Kidney (tissue), 14 donors: ENCODE data around the gene SNF8. TPM values are rescaled to one million over a fixed set of nuclear protein-coding genes. Genes with fewer than 3 reads are reported as not detected.

Source experiments
- DNase-seq, 5 donors: peaks; one replicate each; pipeline ENCODE4 v3.0.0-alpha.2; 2013 to 2020
- FAIRE-seq: peaks from 2 replicates; lab custom pipeline; 2012; peaks lifted over from hg19 to GRCh38; lab: Jason Lieb, UNC
- H3K27ac ChIP-seq, 2 donors: one replicate each; pipeline ENCODE4 v1.7.0; 2013; ENCODE audit warnings: low read depth in 2 of 2, low read length in 2 of 2, inconsistent platforms in 1 of 2
- H3K27me3 ChIP-seq: one replicate; pipeline ENCODE4 v1.7.1; 2013; ENCODE audit warnings: low read length, inconsistent platforms; ENCODE audit not compliant: control insufficient read depth, insufficient read depth
- H3K36me3 ChIP-seq, 3 donors: one replicate each; pipeline versions ENCODE4 v1.7.0 to v1.7.1; 2013; ENCODE audit warnings: low read length in 3 of 3, control low read depth in 1 of 3, inconsistent platforms in 1 of 3; ENCODE audit not compliant: insufficient read depth in 3 of 3, control insufficient read depth in 2 of 3
- H3K4me1 ChIP-seq, 3 donors: one replicate each; pipeline versions ENCODE4 v1.7.0 to v1.7.1; 2013; ENCODE audit warnings: low read length in 3 of 3, inconsistent platforms in 1 of 3, low read depth in 1 of 3; ENCODE audit not compliant: control insufficient read depth in 2 of 3, insufficient read depth in 2 of 3
- H3K4me3 ChIP-seq, 3 donors: one replicate each; pipeline versions ENCODE4 v1.7.0 to v1.8.1; 2013; ENCODE audit warnings: low read length in 3 of 3, control low read depth in 1 of 3, inconsistent platforms in 1 of 3
- H3K9ac ChIP-seq, 3 donors: one replicate each; pipeline versions ENCODE4 v1.7.0 to v1.7.1; 2013; ENCODE audit warnings: low read length in 3 of 3, control low read depth in 1 of 3, inconsistent platforms in 1 of 3
- H3K9me3 ChIP-seq, 3 donors: one replicate each; pipeline versions ENCODE4 v1.7.0 to v1.7.1; 2013; ENCODE audit warnings: low read length in 3 of 3, control low read depth in 1 of 3, inconsistent platforms in 1 of 3; ENCODE audit not compliant: control insufficient read depth in 2 of 3, insufficient read depth in 1 of 3
- CTCF ChIP-seq: IDR thresholded peaks from 3 replicates; pipeline ENCODE4 v1.5.1; 2012; ENCODE audit warnings: mild to moderate bottlenecking, moderate library complexity, borderline replicate concordance; ENCODE audit not compliant: insufficient read depth; ENCODE audit errors: extremely low read depth
- intact Hi-C: fragments of 100-400 bp; cut with DNase I; formaldehyde crosslinking; loops from one replicate; pipeline ENCODE4 v1.11.1; 2022
- polyA plus RNA-seq: library from polyadenylated mRNA; stranded (reverse); fragments of 350-450 nt; fragmentation: Illumina TruSeq; extraction: RNeasy Lipid Tissue Mini Kit (QIAGEN cat#74804); gene quantifications from one replicate; pipeline ENCODE4 v1.2.3, GENCODE V29; 2014; ENCODE audit warnings: low read depth, low replicate concordance; ENCODE audit not compliant: insufficient read depth
- total RNA-seq: library from RNA; stranded (reverse); fragmentation: NEBNext Ultra II Directional; extraction: Animal tissue kit (Norgen Biotek cat#: 25700); gene quantifications from one replicate; pipeline ENCODE4 v1.2.1, GENCODE V29; 2021
- donor health status: control.
- donor health status: control.
- donor health status: control.
- donor health status: control.
- donor health status: control.
- donor health status: DM: yes; HTN: yes; CAD: no.
- donor health status: Normal renal cell carcinoma (clear cell type).

Gene SNF8
- total and polyA plus RNA-seq, 2 donors from 2014 or later, result 110 to 203 TPM

GRCh38 chr17:48933035-48933434 lies 11.6 kb downstream of the SNF8 start:
- Histone ChIP-seq H3K9ac (no peak overlapping the region), H3K9me3 (no peaks in the 10 kb centered on the region), H3K27ac (no peak overlapping the region), H3K36me3 (peaks cover 11 to 53% (median 44%) of the 10 kb centered on the region in 3 donors), H3K4me1 (no peaks in the 10 kb centered on the region), H3K27me3 (no peaks in the 10 kb centered on the region), H3K4me3 (no peak overlapping the region)
- DNase-seq (no peak), FAIRE-seq (no peak)
- TF ChIP-seq CTCF, result no peak
- intact Hi-C loops, result no loop called here

GRCh38 chr17:48930435-48930873 lies 14.2 kb downstream of the SNF8 start:
- Histone ChIP-seq H3K9me3 (no peaks in the 10 kb centered on the region), H3K27ac (no peak overlapping the region), H3K9ac (no peak overlapping the region), H3K4me1 (no peaks in the 10 kb centered on the region), H3K36me3 (peaks cover 16 to 55% (median 39%) of the 10 kb centered on the region in 3 donors), H3K4me3 (no peak overlapping the region), H3K27me3 (no peaks in the 10 kb centered on the region)
- intact Hi-C loops, result no loop called here
- TF ChIP-seq CTCF, result no peak
- DNase-seq (no peak), FAIRE-seq (no peak)

- no peaks in the 10 kb centered on the region for H3K27me3 ChIP-seq
- no peaks in the 10 kb centered on the region for H3K4me1 ChIP-seq
- TF ChIP-seq CTCF, result no peak
- peaks cover 16 to 59% (median 42%) of the 10 kb centered on the region in 3 donors for H3K36me3 ChIP-seq
- DNase-seq (no peak), FAIRE-seq (no peak)
- no peaks in the 10 kb centered on the region for H3K9me3 ChIP-seq
- H3K9ac ChIP-seq, result no peak overlapping the region
- intact Hi-C loops, result no loop called here
- no peak overlapping the region for H3K27ac ChIP-seq
- H3K4me3 ChIP-seq, result no peak overlapping the region
Measured at GRCh38 chr17:48929812-48930165, 14.9 kb downstream of the SNF8 start.
